ENCODE measurements around the gene UBE2E1. TPM values are rescaled to one million over a fixed set of nuclear protein-coding genes. Genes with fewer than 3 reads are reported as not detected.

Gene UBE2E1
- total RNA-seq, 5 donors from 2014 or later (not counting 1 experiment from before 2014, with no cell fraction given) = 39.1 to 71.8 (median 51.6) TPM

- H3K4me1 ChIP-seq (ENCODE audit: control insufficient read depth in 1 of 2, extremely low read depth in 1 of 2, insufficient read depth in 2 of 2, low read length in 2 of 2) = no peaks in the 10 kb centered on the region
- no peak overlapping the region for H3K4me3 ChIP-seq (ENCODE audit: control insufficient read depth in 1 of 2, extremely low read depth in 1 of 2, low read length in 1 of 2)
- no peaks in the 10 kb centered on the region for H3K36me3 ChIP-seq (ENCODE audit: control insufficient read depth in 2 of 2, extremely low read depth in 1 of 2, insufficient read depth in 1 of 2, low read length in 1 of 2)
- no CpG with 5 or more reads among the region's 2 CpGs for WGBS (ENCODE audit: insufficient coverage)
- no peaks in the 10 kb centered on the region for H3K9me3 ChIP-seq
- H3K4me3 Mint-ChIP-seq = no peak overlapping the region
- ChIA-PET POLR2A (no interaction called here), CTCF (no interaction called here)
- ATAC-seq (replicated peaks in 1 of 4) (no peak), DNase-seq (no peak)
- no peaks in the 10 kb centered on the region for H3K9me3 Mint-ChIP-seq
- peaks cover 0 to 2% of the 10 kb centered on the region in 2 experiments for H3K27me3 ChIP-seq (replicated peaks in 1 of 2; ENCODE audit: control insufficient read depth in 2 of 2, extremely low read depth in 1 of 2, insufficient read depth in 2 of 2, low read length in 1 of 2)
- no peak overlapping the region for H3K27ac ChIP-seq (ENCODE audit: low read length)
- no peak overlapping the region for H3K27ac Mint-ChIP-seq
- no peaks in the 10 kb centered on the region for H3K36me3 Mint-ChIP-seq
- peaks cover 13 to 15% of the 10 kb centered on the region in 2 donors for H3K27me3 Mint-ChIP-seq
- H3K4me1 Mint-ChIP-seq = no peaks in the 10 kb centered on the region
These were observed 27.3 kb upstream of the UBE2E1 start for GRCh38 chr3:23778446-23778845.

GRCh38 chr3:23779841-23780240 is 25.9 kb upstream of the UBE2E1 start:
- no peak overlapping the region for H3K4me3 Mint-ChIP-seq
- Histone ChIP-seq H3K4me1 (ENCODE audit: control insufficient read depth in 1 of 2, extremely low read depth in 1 of 2, insufficient read depth in 2 of 2, low read length in 2 of 2) (no peaks in the 10 kb centered on the region), H3K27ac (ENCODE audit: low read length) (no peak overlapping the region), H3K4me3 (ENCODE audit: control insufficient read depth in 1 of 2, extremely low read depth in 1 of 2, low read length in 1 of 2) (no peak overlapping the region), H3K9me3 (no peaks in the 10 kb centered on the region), H3K36me3 (ENCODE audit: control insufficient read depth in 2 of 2, extremely low read depth in 1 of 2, insufficient read depth in 1 of 2, low read length in 1 of 2) (no peaks in the 10 kb centered on the region), H3K27me3 (replicated peaks in 1 of 2; ENCODE audit: control insufficient read depth in 2 of 2, extremely low read depth in 1 of 2, insufficient read depth in 2 of 2, low read length in 1 of 2) (peaks cover 0 to 2% of the 10 kb centered on the region in 2 experiments)
- no peaks in the 10 kb centered on the region for H3K9me3 Mint-ChIP-seq
- CTCF ChIA-PET = no interaction called here
- H3K27me3 Mint-ChIP-seq = peaks cover 13 to 15% of the 10 kb centered on the region in 2 donors
- POLR2A ChIA-PET = no interaction called here
- WGBS (ENCODE audit: insufficient coverage) = no CpG with 5 or more reads among the region's 3 CpGs
- H3K36me3 Mint-ChIP-seq = no peaks in the 10 kb centered on the region
- no peak overlapping the region for H3K27ac Mint-ChIP-seq
- no peaks in the 10 kb centered on the region for H3K4me1 Mint-ChIP-seq
- ATAC-seq (replicated peaks in 1 of 4) (no peak), DNase-seq (no peak)

DNA sequence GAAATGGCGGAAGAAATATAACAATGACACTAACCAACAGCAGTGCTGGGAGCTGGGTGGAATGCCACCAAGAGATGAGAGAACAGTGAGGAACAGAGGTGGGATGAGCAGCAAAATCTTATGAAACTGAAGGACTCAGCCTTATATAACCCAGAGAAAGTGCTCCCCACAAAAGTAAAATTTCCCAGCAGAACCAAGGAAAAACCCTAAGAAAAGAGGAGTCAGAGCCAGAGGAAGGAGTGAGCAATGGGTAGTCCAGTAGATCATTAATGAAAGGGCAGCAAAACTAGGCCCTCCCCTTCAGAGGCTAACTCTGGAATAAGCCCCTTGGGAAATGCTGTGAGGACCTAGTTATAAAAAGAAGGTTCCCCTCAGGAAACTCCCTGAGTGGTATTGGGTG is 24.7 kb upstream of the UBE2E1 start:
- Histone ChIP-seq H3K36me3 (ENCODE audit: control insufficient read depth in 2 of 2, extremely low read depth in 1 of 2, insufficient read depth in 1 of 2, low read length in 1 of 2) (no peaks in the 10 kb centered on the region), H3K27ac (ENCODE audit: low read length) (no peak overlapping the region), H3K27me3 (replicated peaks in 1 of 2; ENCODE audit: control insufficient read depth in 2 of 2, extremely low read depth in 1 of 2, insufficient read depth in 2 of 2, low read length in 1 of 2) (peaks cover 0 to 2% of the 10 kb centered on the region in 2 experiments), H3K4me1 (ENCODE audit: control insufficient read depth in 1 of 2, extremely low read depth in 1 of 2, insufficient read depth in 2 of 2, low read length in 2 of 2) (no peaks in the 10 kb centered on the region), H3K9me3 (no peaks in the 10 kb centered on the region), H3K4me3 (ENCODE audit: control insufficient read depth in 1 of 2, extremely low read depth in 1 of 2, low read length in 1 of 2) (no peak overlapping the region)
- Mint-ChIP-seq H3K4me3 (no peak overlapping the region), H3K36me3 (no peaks in the 10 kb centered on the region), H3K4me1 (no peaks in the 10 kb centered on the region), H3K27me3 (peaks cover 13 to 15% of the 10 kb centered on the region in 2 donors), H3K9me3 (no peaks in the 10 kb centered on the region), H3K27ac (no peak overlapping the region)
- ATAC-seq (replicated peaks in 1 of 4) = no peak
- no CpG with 5 or more reads among the region's 1 CpG for WGBS (ENCODE audit: insufficient coverage)
- POLR2A ChIA-PET = no interaction called here
- CTCF ChIA-PET = no interaction called here
- DNase-seq = no peak

- Histone ChIP-seq H3K4me3 (ENCODE audit: control insufficient read depth in 1 of 2, extremely low read depth in 1 of 2, low read length in 1 of 2) (no peak overlapping the region), H3K36me3 (ENCODE audit: control insufficient read depth in 2 of 2, extremely low read depth in 1 of 2, insufficient read depth in 1 of 2, low read length in 1 of 2) (no peaks in the 10 kb centered on the region), H3K4me1 (ENCODE audit: control insufficient read depth in 1 of 2, extremely low read depth in 1 of 2, insufficient read depth in 2 of 2, low read length in 2 of 2) (no peaks in the 10 kb centered on the region), H3K27me3 (replicated peaks in 1 of 2; ENCODE audit: control insufficient read depth in 2 of 2, extremely low read depth in 1 of 2, insufficient read depth in 2 of 2, low read length in 1 of 2) (peaks cover 0 to 4% of the 10 kb centered on the region in 2 experiments), H3K9me3 (no peaks in the 10 kb centered on the region), H3K27ac (ENCODE audit: low read length) (no peak overlapping the region)
- ATAC-seq (replicated peaks in 1 of 4) (no peak), DNase-seq (no peak)
- Mint-ChIP-seq H3K27ac (no peak overlapping the region), H3K4me1 (no peaks in the 10 kb centered on the region), H3K4me3 (no peak overlapping the region), H3K27me3 (peaks cover 15 to 18% of the 10 kb centered on the region in 2 donors), H3K36me3 (no peaks in the 10 kb centered on the region), H3K9me3 (no peaks in the 10 kb centered on the region)
- WGBS (ENCODE audit: insufficient coverage) = no CpG with 5 or more reads among the region's 1 CpG
- POLR2A ChIA-PET = no interaction called here
- CTCF ChIA-PET = no interaction called here
These were observed 23.9 kb upstream of the UBE2E1 start for GRCh38 chr3:23781871-23782270.

GRCh38 chr3:23785097-23785645 is 20.6 kb upstream of the UBE2E1 start:
- 50% methylated on average over 1 of the region's 6 CpGs for WGBS (ENCODE audit: insufficient coverage)
- Histone ChIP-seq H3K27ac (ENCODE audit: low read length) (no peak overlapping the region), H3K36me3 (ENCODE audit: control insufficient read depth in 2 of 2, extremely low read depth in 1 of 2, insufficient read depth in 1 of 2, low read length in 1 of 2) (no peaks in the 10 kb centered on the region), H3K4me3 (ENCODE audit: control insufficient read depth in 1 of 2, extremely low read depth in 1 of 2, low read length in 1 of 2) (no peak overlapping the region), H3K9me3 (no peaks in the 10 kb centered on the region), H3K4me1 (ENCODE audit: control insufficient read depth in 1 of 2, extremely low read depth in 1 of 2, insufficient read depth in 2 of 2, low read length in 2 of 2) (no peaks in the 10 kb centered on the region), H3K27me3 (replicated peaks in 1 of 2; ENCODE audit: control insufficient read depth in 2 of 2, extremely low read depth in 1 of 2, insufficient read depth in 2 of 2, low read length in 1 of 2) (peaks cover 0 to 2% of the 10 kb centered on the region in 2 experiments)
- Mint-ChIP-seq H3K9me3 (no peaks in the 10 kb centered on the region), H3K4me3 (no peak overlapping the region), H3K4me1 (no peaks in the 10 kb centered on the region), H3K27me3 (peaks cover 13 to 16% of the 10 kb centered on the region in 2 donors), H3K36me3 (no peaks in the 10 kb centered on the region), H3K27ac (no peak overlapping the region)
- ChIA-PET CTCF (interaction anchor here in 1 of 2 donors (0.6 kb wide), 1 partner anchor 12 kb away, joined by 4 read pairs; no protein-coding TSS in a partner anchor), POLR2A (no interaction called here)
- ATAC-seq (replicated peaks in 1 of 4) = no peak
- no peak for DNase-seq

DNA sequence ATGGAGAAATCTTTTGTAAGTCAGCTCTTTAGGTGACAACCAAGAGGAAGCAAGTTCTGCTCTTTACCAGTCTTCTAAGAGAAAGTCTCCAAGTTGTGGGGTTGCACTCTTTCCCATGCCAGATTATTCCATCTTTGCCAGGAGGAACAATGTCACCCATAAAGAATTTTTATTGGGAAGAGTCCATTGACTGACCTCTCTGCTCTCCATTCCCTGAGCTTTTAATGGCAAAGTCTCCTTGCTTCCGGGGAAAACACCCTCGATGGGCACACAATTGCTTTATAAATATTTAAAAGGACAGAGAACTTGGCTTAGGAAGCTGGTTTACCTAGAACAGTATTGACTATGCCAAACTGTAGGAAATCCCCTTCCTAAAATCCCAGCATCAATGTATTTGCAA is 19.9 kb upstream of the UBE2E1 start:
- CTCF ChIA-PET = interaction anchor here in 1 of 2 donors (0.6 kb wide), 1 partner anchor 13 kb away, joined by 4 read pairs; no protein-coding TSS in a partner anchor

More for the DNA sequence above, 19.9 kb upstream of the UBE2E1 start:
- no CpG with 5 or more reads among the region's 2 CpGs for WGBS (ENCODE audit: insufficient coverage)
- no peak for DNase-seq
- no peaks in the 10 kb centered on the region for H3K36me3 ChIP-seq (ENCODE audit: control insufficient read depth in 2 of 2, extremely low read depth in 1 of 2, insufficient read depth in 1 of 2, low read length in 1 of 2)
- Mint-ChIP-seq H3K9me3 (no peaks in the 10 kb centered on the region), H3K27ac (no peak overlapping the region), H3K36me3 (no peaks in the 10 kb centered on the region), H3K4me1 (no peaks in the 10 kb centered on the region), H3K4me3 (no peak overlapping the region), H3K27me3 (peaks cover 10 to 12% of the 10 kb centered on the region in 2 donors)
- no peak overlapping the region for H3K27ac ChIP-seq (ENCODE audit: low read length)
- no peak overlapping the region for H3K4me3 ChIP-seq (ENCODE audit: control insufficient read depth in 1 of 2, extremely low read depth in 1 of 2, low read length in 1 of 2)
- no peak for ATAC-seq (replicated peaks in 1 of 4)
- POLR2A ChIA-PET = interaction anchor here in 1 of 2 donors (0.7 kb wide), 1 partner anchor 109 kb away, joined by 4 read pairs; no protein-coding TSS in a partner anchor
- H3K27me3 ChIP-seq (replicated peaks in 1 of 2; ENCODE audit: control insufficient read depth in 2 of 2, extremely low read depth in 1 of 2, insufficient read depth in 2 of 2, low read length in 1 of 2) = peaks cover 0 to 2% of the 10 kb centered on the region in 2 experiments
- no peaks in the 10 kb centered on the region for H3K4me1 ChIP-seq (ENCODE audit: control insufficient read depth in 1 of 2, extremely low read depth in 1 of 2, insufficient read depth in 2 of 2, low read length in 2 of 2)
- no peaks in the 10 kb centered on the region for H3K9me3 ChIP-seq

Measured in T-cell (primary cell).